HG03175 (cell line): Measurements from ENCODE around the gene FLT4.
"Not testable (repeated sequence)": the region's sequence is repeated elsewhere in the genome, so short reads cannot be mapped to it uniquely, and the experiment has no call there.

Experiments
- ATAC-seq: cut with Tn5 transposase; IDR thresholded peaks from one replicate; pipeline ENCODE4 v1.9.1; 2021; ENCODE audit warnings: mild to moderate bottlenecking, moderate library complexity; ENCODE audit not compliant: unreplicated experiment

Gene FLT4

DNA sequence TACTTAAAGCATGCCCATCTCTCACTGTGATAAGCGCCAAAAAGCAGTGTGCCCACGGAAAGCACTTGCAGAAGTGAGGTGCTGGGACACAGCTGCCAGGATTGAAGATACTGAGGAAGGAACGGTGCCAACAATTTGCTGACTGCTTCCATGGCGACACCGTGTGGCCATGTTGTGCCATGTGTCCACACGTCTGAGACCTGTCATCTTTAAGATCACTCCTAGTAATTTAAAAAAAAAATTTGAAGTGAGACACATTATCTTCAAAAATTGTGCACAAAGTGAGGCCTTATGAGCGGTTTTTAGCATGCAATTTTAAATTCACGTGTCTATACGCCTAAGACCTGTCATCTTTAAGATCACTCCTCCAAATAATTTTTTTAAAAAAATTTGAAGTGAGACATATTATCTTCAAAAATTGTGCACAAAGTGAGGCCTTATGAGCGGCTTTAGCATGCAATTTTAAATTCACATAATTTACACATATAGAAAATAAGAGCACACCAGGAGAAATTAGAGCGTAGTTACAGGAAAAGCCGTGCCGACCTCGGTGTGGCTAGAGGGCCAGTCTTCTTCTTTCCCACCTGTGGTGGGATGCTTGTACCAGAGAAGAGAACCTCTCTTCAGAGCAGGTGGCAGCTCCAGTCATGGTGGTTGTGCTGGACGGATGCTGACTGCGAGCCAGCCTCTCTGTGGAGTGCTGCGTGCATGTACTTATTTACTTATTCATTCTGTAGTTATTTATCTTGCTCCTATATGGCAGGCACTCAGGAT lies 21.4 kb upstream of the FLT4 start:
- no peak for ATAC-seq

DNA sequence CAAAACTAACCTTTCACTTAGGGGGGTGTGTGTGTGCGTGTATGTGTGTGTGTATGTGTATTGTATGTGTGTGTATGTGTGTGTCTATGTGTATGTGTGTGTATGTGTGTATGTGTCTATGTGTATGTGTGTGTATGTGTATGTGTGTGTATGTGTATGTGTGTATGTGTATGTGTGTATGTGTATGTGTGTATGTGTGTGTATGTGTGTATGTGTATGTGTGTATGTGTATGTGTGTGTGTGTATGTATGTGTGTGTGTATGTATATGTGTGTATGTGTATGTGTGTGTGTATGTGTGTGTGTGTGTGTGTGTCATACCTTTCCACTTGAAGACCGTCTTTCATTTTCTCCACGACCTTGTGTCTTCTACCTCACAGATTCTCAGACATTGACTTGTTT lies 20.8 kb upstream of the FLT4 start:
- no peak for ATAC-seq

DNA sequence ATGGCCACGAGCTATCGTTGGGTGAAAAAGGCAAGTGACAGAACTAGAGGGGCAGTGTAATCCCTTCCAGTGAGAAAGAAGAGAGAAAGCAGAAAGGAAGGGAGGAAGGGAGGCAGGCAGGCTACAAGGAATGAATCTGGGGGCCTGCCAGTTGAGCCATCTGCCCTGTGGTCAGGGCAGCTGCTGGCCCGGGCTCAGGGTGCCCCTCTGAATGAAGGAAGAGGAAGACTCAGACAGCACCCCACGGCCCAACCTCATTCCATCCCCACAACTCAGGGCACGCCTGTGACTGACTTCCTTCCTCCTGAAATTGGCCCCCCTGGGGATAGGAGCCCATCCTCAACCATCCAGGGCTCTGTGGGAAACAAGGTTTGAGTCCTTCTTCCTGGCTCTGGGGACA lies 20.3 kb upstream of the FLT4 start:
- no peak for ATAC-seq

DNA sequence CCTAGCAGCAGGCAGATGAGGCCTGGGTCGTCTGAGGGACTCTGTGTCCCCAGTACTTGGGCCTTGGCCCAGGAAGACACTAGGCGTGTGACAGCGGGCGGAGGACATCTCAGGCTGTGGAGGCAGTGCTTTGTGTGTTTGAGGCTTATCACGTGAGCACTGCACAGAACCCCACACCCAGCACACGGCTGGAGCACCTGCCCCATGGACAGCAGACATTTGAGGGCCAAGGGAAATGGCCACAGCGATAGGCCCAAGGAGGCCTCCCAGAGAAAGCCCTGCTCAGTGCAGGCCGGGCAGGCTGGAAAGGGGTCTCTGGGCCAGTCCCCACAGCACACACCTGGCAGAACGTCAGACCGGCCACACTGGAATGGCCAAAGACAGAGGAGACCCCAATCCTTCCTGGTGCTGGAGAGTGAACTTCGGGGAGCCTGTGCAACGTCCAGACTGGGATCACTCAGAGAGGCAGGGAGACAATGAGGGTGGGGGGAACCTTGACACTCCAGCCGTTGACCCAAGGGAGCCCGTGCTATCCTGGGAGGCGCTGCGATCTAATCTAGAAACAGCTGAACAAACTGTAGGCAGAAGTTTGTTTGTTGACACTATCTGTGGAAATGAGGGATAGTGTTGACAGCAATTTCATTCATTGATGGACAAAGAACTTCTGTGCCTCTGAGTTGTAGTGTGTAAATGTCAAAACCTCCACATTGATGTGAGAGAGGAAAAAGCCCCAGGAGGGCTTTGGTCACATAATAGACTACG lies 19.6 kb upstream of the FLT4 start:
- ATAC-seq: no peak

DNA sequence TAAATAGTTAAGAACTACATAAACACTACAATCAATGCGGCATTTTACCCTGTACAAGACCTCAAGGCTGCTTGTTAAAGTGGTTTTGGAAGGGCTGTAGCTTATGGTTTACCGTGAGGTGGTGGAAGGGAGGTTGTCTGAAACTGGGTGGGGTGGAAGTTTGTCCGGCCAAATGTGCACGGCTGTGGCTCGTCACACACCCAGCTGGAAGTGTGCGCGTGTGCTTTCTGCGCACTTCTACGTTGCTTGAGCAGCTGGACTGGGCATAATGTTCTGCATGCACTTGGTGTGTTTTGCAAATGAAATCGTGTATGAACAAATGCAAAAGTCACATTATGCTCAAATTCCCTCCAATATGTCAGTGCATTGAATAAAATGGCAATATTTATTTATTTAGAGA lies 17.4 kb upstream of the FLT4 start:
- ATAC-seq: no peak

DNA sequence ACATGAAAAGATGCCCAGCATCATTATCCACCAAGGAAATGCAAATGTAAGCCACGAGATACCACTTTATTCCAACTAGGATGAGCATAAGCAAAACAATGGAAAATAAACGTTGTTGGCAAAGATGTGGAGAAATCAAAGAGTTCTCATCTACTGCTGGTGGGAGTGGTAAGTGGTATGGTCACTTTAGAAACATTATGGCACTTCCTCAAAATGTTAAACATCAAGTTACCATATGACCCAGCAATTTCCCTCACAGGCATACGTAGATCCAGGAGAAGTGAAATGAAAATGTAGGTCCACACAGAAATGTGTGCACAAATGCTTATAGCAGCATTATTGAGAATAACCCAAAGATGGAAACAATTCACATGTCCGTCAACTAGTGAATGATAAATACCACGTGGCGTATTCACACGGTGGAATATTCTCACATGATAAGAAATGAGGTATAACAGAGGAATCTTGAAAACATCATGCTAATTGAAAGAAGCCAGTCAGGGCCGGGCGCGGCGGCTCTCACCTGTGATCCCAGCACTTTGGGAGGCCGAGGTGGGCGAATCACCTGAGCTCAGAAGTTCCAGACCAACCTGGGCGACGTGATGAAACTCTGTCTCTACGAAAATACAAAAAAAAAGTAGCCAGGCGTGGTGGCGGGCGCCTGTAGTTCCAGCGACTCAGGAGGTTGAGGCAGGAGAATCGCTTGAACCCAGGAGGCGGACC lies 16.4 kb upstream of the FLT4 start:
- ATAC-seq: no peak

DNA sequence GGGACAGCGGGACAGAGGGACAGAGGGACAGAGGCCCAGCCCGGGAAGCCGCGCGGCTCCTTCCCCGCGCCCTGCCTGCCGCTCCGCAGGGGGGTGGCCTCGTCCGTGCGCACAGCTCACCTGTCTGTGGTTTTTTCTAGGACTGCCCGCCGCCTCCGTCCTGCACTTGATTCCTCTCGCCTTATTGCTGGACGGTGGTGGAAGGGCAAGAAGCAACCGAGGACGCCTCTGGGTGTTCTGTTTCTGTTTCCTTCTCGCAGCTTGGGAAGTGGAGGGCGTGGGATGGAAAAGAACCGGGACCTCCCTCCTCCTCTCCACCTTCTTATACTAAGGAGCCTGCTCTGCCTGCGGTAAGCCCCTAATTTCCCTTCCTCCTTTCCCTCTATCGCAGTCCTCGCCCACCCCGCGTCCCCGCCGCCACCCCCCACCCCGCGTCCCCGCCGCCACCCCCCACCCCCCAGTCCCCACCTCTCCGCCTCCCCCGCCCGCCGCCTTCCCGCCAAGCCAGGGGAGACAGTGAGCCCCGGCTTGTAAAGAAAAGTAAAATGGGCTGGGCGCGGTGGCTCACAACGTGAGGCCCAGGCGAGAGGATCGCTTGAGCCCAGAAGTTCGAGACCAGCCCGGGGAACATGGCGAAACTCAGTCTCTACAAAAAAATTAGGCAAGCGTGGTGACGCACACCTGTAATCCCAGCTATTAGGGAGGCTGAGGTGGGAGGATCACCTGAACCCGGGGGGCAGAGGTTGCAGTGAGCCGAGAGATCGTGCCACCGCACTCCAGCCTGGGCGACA lies 9.6 kb upstream of the FLT4 start:
- no peak for ATAC-seq

DNA sequence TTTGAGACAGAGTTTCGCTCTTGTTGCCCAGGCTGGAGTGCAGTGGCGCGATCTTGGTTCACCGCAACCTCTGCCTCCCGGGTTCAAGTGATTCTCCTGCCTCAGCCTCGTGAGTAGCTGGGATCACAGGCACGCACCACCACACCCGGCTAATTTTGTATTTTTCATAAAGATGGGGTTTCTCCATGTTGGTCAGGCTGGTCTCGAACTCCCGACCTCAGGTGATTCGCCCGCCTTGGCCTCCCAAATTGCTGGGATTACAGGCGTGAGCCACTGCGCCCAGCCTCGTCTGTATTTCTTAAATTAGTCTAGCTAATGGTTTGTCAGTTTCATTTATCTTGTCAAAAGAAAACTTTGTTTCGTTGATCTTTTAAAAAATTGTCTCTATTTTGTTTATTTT lies 5.8 kb upstream of the FLT4 start:
- not testable (repeated sequence) for ATAC-seq

DNA sequence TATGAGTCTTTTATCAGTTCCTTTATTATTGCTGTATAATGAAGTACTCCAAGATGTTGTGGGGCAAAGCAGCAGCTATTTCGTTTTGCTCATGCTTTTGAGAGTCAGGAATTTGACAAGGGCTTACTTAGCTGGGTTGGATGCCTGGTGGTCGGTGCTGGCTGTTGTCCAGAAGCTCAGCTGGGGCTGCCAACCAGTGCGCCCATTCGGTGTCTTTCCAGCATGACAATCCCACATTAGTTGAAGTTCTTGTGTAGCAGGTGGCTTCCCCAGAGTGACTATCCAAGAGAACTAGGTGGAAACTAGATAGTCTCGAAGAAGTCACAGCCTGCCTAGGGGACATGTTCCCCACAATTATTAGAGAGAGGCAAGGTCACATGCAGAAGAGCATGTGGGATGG lies 3.4 kb upstream of the FLT4 start:
- no peak for ATAC-seq

DNA sequence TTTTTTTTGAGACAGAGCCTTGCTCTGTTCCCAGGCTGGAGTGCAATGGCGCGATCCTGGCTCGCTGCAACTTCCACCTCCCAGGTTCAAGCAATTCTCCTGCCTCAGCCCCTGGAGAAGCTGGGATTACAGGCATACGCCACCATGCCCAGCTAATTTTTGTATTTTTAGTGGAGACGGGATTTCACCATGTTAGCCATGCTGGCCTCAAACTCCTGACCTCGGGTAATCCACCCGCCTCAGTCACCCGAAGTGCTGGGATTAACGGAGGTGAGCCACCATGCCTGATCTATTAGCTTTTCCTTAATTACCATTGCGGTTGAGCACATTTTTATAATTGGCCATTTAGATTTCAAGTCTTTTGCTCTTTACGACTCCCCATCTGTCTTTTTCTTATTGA lies 2.9 kb upstream of the FLT4 start:
- no peak for ATAC-seq

DNA sequence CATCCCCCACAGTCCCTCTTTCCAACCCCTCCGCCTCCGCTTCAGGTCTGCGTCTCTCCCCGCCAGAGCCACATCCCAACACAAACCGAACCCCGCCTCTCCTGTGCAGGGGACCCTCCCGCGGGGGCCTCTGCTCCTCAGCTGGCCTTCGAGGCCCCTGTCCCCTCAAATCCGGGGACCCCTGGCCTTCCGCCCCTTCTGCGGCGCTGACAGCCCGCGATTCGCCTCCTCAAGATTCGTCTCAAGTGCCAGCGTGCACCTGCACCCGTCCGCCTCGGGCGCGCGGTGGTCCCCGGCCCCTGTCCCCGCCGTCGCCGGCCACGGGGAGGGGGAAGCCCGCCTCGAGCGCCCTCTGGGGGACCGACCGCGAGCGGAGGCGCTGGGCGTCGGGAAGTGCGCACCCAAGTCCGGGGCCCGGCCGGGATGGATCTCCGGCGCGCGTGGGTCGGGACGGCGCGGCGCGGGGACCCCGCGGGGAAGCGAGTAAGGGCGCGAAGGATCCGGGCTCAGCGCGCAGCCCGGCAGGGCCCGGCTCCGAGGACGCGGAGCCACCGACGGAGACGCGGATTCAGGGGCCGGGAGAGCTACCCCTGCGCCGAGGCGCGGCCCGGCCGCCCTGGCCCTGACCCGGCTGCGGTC lies 623 bp downstream of the FLT4 start:
- ATAC-seq: no peak

DNA sequence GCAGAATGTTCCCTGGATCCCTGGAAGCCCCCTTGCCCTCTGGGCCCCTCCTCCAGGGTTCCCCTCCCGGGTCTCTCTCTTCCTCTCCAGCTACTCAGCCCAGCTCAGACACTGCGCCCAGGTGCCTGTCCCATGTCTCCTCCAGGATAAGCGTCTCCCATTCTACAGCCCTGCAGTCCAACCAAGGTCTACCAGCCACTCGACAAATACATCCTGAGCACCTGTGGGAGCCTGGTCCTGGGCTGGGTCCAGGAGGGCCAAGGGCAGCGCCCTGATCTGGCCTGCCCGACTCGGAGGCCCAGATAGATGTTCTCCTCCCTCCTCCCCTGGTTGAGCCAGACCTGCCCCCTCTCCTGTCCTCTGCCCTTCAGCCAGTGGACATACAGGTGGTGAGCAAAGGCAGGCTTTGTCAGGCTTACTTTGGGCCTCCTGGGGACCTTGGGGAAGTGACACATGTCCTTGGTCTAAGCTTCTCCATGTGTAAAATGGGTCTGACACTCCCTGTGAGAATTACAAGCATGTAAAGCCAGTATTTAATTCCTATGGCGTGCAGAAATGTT lies 1.4 kb downstream of the FLT4 start:
- ATAC-seq: no peak

DNA sequence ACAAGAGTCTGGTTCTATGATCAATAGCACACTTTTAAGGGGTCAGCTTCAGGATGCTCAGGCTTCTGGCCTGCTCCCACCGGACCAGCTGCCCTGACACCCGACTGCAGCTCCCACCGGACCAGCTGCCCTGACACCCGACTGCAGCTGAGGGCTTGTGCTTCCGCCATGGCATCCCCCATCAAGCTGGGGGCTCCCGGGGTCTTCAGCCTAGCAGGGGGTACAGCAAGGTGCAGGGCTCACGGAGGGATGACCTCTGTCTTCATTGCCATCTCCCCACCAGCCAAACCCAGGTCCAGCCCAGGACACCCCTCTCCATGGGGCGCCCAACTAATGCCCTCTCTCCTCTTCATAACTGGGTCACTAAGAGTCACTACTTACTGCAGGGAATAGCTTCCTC lies 1.9 kb downstream of the FLT4 start:
- ATAC-seq: no peak

DNA sequence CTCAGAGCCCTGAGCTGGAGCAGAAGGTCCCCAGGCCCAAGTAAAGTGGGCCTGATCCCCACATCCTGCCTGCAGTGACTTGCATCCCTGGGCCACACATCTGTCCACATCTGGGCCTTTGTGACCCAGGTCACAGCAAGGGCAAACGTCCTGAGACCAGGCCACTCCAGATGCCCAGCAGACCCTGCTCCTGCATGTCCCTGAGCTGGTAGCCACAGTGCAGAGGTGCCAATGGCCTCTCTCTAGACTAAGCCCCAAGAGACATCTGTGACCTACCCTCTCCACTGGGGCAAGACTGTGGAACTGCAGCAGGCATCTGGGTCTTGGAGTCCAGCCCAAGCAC lies 2.5 kb downstream of the FLT4 start:
- no peak for ATAC-seq

DNA sequence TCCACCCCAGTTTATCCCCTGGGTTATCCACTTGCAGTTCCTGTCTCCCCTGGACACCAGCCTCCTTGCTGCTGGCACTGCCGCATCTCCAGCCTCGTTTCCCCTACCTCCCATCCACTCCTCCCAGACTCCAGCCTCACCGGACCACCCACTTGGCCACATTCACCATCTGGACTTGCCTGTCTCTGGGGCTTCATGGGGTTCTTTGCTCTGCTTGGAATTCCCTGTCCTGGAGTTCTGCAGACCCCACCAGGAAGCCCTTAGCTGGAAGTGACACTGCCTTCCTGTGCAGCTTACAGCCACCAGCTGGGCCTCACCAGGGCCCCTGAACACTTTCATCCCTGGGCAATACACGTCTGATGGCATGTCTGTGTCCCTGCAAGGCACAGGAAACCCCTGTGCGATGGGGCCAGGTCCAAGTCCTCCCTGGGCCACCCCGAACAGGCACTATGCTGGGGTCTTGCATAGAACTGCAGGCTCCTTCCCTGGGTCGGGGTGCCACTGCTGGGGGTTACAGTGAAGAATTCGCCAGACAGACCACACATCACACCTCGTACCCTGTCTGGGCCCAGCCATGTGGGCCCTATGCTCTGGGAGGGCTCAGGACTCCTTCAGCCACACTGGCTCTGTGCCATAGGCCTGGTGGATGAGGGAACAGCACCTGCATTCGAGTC lies 3.0 kb downstream of the FLT4 start:
- no peak for ATAC-seq

DNA sequence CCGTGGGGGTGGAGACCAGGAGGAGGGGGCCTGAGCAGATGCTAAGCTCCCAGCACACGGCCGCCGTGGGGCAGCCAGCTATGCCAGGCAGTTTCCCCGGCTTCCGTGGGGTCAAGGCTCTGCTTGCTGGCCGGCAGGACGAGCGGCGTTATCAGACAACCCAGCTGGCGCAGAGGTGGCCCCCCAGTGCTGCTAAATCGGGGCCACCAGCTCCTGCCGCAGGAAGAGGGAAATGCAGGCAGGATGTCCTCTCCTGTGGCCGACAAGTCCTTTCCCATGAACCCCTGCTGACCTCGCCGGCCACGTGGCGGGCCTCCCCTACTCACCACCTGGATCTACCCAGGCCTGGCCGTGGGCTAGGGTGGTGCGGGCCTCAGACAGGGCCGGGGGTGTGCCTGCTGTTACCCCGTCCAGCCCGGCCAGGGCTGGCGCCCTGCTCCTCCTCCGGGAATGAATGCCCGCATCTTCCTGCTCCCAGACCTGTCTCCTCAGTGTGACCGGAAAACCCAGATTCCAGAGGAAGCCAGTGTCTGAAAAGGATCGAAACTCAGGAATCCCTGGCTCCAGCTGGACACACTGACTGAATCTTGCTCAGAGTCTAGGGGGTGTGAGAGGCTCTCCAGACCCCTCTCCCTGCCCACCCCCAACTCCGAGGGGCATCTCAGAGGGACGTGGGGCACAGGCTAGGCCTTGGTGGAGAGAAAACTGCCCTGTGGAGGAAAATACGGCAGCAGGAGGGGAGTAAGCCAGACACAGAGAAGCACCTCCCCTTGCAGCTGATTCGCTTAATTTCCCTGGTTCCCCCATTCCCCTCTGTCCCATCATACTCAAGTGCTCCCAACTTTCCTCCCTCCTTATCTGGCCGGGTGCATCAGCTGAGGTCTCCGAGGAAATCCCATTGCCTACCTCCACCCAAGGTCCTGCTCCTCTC lies 3.9 kb downstream of the FLT4 start:
- ATAC-seq: no peak

DNA sequence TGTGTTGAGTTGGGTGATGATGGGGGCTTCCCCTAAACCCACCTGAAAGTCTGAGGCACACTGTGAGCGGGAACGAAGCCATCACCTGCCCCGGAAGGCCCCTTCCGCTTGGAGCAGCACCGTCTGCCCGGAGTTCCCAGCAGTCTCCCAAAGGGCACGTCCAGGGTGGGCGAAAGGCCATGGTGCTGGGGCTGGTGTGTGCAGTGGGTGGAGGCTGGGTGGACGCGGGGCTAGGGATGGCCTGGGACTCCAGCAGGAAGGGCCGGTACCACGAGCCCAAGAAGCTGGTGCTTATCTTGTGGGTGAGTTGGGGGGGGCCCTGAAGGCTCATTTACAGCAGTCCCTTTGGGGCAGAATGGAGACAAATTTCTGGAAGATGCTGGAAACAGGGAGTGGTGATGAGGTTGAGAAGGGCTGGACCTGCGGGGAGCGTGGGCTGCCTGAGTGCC lies 4.6 kb downstream of the FLT4 start:
- no peak for ATAC-seq

DNA sequence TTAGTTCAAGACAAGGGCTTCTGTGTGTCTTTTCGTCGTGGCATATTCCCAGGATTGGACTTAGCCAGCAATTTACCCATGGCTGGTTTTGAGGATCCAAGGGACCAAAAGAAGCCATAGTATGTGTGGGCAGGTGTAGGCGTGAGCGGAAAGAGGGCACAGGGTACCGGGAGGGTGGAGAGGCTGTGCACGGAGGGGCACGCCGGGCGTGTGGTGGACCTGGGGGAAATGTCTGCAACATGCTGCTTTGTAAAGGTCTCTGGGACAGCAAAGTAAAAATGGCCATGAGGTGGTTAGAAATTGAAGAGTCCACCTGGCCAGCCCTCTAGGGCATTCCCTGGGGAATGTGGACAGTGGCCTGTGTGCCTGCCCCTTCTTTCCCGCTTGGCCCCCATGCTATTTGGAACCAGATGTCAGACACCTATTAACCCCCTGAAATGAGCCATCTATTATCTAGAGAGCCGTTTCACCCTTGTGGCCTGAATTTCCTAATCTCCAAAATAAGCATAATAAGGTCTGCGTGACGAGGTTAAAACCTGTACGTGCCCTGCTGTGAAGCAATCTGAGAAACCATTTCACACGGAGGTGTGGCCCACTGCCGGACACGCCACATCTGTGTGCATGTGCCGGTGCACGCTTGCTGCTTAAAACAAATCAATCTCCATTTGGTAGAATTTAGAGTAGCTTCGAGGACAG lies 5.1 kb downstream of the FLT4 start:
- no peak for ATAC-seq
